Stimulated activated CD4-positive, alpha-beta T cell treated with anti-CD3 and anti-CD28 coated beads, TNF-alpha, amount 100 ng/mL, for 24 hours (primary cell): ENCODE results near the gene RIOK2.

Source experiments
- DNase-seq, 3 experiments: peaks; one replicate each; pipeline ENCODE4 v3.0.0-alpha.2; 2020; ENCODE audit warnings: low read depth in 3 of 3

The RIOK2 gene

DNA sequence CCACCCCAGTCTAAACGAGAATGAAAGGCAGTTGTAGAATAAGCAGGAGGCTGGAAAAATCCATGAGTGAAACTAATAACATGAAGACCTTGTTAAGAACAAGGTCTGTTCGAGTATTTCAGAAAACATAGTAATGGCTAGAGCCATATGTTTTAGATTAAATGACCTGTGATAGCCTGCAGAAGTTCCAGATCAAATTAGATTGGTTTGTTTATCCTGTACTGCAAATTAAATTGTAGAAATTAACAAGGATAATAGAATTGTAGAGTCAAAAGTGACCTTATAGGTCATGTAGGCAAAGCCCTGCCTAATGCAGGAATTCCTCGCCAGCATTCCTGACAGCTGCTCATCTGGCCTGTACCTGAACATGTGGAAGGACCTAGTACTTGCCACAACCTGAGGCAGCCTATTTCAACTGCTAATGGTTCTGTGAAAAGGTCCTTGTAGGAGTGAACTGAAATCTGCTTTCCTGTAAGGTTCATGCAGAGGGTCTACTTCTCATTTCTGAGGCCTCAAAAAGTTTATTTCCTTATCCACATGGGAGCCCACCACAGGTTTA, 57.8 kb downstream of the RIOK2 start:
- no peak for DNase-seq

DNA sequence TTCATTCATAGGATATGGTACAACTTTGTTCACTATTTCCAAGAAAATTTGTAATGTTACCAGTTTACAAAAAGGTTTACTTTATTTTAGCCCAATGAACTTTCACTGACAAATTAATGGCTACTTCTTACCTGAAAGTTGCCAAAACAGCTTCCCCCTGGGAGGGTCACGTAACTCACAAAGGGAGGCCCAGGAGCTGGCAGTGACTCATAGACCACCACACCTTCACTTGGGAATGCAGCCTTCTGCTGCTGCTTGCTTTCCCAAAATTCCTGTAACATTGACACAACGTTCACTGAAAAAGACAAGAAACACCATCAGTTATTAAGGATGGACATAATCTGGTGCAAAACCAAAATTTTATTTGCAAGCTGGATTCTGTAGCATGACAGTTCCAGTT, 58.7 kb downstream of the RIOK2 start:
- DNase-seq: no peak

DNA sequence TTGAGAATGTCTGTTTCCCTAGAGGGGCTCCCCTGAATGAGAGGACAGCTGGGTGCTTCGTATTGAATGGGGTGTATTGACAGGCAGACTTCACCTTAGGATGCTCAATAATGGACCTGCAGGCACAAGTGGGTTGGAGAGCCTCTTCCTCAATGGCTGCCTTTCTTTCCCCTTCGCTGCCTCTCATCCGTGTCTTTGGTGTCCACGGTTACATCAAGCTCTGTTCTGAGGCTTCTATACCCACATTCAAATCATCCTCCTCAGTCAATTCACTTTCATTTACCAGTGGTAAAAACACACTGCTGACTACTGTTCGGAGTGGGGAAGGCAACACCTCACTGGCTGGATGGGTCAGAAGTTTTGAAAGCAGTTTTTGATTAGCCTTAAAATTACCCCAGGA, 61.2 kb downstream of the RIOK2 start:
- no peak for DNase-seq

DNA sequence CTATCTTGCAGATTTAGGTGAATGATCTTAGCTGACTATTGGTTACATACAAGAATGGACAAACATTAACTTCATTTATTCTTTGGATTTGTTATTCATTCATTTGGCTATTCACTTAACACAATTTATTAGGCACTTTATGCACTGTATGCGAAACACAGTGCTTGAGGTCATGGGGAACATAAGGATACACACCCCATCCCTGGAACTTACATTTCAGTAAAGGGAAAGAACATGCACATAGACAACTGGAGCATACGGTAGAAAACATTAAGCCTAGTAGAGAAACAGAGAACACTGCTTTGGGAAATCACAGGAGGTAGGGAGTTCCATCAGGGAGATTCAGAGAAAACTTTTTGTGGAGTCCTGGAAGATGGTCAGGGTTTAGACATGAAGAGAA, 62.9 kb downstream of the RIOK2 start:
- DNase-seq: no peak

DNA sequence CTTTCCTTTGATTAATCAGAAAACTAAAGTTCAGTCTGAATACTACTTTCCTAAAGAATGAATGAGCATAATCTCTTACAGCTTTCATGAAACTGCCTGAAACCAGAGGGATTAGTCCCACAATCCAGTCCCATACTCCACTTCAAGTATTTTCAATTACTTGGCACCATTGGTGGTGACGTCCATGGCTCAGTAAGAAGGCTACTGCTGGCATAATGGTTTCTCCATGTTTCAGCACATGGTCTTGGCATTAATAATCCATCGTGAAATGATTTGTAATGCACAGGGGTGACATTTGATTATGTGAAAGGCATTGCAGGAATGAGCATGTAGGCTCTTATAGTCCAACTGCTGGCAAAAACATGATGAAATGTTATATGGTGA, 64.0 kb downstream of the RIOK2 start:
- DNase-seq: no peak

DNA sequence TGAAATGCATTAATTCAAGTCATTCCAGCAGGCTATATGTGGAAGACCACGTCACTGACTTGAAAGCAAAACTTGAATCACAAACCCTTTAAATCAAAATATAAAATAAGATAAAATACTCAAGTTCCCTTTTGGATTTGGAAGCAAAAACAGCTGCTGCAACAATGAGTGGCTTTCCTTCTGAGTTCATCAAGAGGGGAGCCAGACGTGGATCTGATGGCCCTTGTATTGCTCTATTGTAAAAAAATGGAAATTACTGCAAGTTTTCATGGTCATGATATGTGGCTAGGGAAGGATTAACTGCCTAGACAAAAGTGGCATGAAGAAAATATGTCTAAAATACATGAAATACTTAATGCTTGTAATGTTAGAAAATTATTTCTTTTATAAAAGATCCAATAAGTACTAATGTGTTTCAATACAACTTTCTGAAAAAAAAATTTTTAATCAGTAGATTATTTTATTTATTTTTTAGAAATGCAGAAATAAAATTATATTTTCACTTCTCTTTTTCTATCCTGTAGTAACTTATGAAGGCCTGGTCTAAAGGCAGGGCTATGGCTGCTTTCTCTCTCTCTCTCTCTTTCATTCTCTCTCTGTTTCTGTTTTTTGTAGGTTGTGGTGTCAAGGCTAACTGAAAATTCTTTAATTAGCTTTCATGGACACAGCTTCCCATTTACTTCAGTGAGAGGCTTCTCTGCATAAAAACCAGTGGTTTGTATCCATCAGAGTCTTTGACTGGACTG, 64.6 kb downstream of the RIOK2 start:
- DNase-seq: no peak

DNA sequence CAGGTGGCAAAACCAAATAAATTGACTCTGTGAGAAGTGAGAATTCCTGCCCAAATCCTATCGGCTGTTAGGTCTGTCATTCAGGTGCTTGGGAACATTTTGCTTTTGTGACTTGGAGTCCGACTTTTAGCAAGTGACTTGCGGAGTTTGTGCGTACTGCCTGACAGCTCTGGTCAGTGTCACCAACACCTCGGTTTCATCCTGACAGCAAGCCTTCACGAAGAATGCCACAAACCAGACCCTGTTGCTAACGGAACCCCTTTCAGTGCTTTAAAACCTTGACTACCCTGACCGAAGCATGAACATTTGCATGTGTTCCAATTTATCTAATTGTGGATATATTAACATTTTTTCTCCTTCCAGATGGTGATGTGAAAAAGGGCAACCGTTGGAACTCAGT, 67.1 kb downstream of the RIOK2 start:
- no peak for DNase-seq

DNA sequence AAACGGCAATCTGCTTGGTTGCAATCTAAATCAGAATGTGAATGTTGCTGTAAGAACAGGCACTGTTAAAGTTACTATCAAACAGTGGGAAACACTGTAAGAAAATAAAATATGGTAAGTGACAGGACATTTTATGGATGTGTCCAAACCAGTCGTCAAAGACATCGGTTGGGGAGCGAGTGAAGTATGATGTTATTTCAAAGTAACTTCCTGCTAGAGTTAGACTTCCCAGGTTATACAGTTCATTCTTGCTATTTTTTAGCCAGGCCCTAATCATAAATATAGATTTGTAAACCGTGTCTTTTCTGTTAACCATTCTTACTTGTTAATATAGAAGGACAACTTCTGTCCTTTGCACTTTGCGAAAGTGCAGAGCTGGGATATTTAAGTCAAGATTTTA, 70.8 kb downstream of the RIOK2 start:
- DNase-seq: no peak

DNA sequence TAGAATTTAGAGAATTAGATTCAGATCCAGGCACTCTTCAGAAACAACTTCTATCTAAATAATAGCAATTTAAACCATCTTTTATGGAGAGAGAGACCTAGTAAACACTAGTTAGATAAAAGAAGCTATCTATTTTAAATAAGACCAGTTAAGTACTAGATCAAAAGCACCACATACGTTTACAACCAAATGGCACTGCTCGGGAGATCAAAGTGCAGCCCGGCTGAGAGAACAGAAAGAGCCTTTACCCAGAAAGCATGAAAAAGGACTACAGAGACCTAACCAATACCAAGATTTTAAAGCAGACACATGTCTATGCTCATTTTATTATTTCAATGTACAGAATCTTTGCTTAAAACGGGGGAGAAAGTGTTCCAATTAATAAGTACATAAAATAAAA, 71.4 kb downstream of the RIOK2 start:
- DNase-seq: no peak

DNA sequence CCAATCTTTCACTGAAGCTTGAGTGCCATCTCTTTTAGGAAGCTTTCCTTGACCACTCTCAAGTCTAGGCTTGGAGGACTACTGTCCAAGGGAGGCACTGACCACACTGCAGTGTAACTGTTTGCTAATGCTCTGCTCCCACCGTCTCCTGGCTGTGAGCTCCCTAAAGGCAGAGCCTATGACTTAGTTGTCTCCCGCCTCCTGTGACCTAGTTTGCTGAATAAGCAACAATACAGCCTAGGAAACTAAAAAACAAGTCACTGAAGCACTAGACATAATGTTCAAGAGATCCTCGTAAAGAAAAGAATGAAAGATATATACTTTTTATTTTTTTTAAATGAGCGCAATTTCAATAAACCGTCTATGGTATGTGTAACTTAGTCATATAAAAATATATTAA, 72.0 kb downstream of the RIOK2 start:
- DNase-seq: no peak
